DND-41 (cell line): ENCODE measurements around the gene UBE2K.

ENCODE experiments used
- ATAC-seq: fragments of 200-7000 bp; cut with Tn5 transposase; 3 replicates; pipeline ENCODE4 v1.9.1; 2021; ENCODE audit warnings: low read depth; ENCODE audit not compliant: insufficient read depth
- DNase-seq: peaks from one replicate; pipeline ENCODE4 v3.0.0-alpha.2; 2020
- H2AFZ ChIP-seq: 2 replicates; pipeline ENCODE4 v1.6.0; 2012; ENCODE audit warnings: low read depth, low read length
- H3K27ac ChIP-seq: 2 replicates; pipeline ENCODE4 v1.5.1; 2012; ENCODE audit warnings: low read length, inconsistent platforms
- H3K27me3 ChIP-seq: fragments of 200-600 bp; sonication (generic); 2 replicates; pipeline ENCODE4 v1.6.0; 2012; ENCODE audit warnings: low read length, mild to moderate bottlenecking, inconsistent platforms; ENCODE audit not compliant: insufficient read depth, poor library complexity
- H3K36me3 ChIP-seq: 2 replicates; pipeline ENCODE4 v1.5.1; 2012; ENCODE audit warnings: low read length, inconsistent platforms; ENCODE audit not compliant: insufficient read depth
- H3K4me1 ChIP-seq: 2 replicates; pipeline ENCODE4 v1.5.1; 2012; ENCODE audit warnings: mild to moderate bottlenecking, low read length; ENCODE audit not compliant: insufficient read depth
- H3K4me2 ChIP-seq: 2 replicates; pipeline ENCODE4 v1.6.0; 2012; ENCODE audit warnings: mild to moderate bottlenecking, moderate library complexity, low read length, inconsistent platforms; ENCODE audit not compliant: insufficient read depth
- H3K4me3 ChIP-seq, 2 experiments: fragments of 200-600 bp in 1 of 2; shearing (Covaris generic) in 1 of 2; 2 replicates each; pipeline ENCODE4 v1.5.1; 2012 to 2016; ENCODE audit warnings: inconsistent platforms in 2 of 2, low read length in 2 of 2, mild to moderate bottlenecking in 2 of 2, low read depth in 1 of 2, moderate library complexity in 1 of 2
- H3K79me2 ChIP-seq: 2 replicates; pipeline ENCODE4 v1.6.0; 2012; ENCODE audit warnings: low read length, inconsistent platforms; ENCODE audit not compliant: insufficient read depth
- H3K9ac ChIP-seq: 2 replicates; pipeline ENCODE4 v1.6.0; 2012; ENCODE audit warnings: low read depth, mild to moderate bottlenecking, inconsistent platforms, low read length, moderate library complexity
- H3K9me3 ChIP-seq: 2 replicates; pipeline ENCODE4 v1.5.1; 2012; ENCODE audit warnings: low read length, moderate library complexity, mild to moderate bottlenecking, inconsistent platforms; ENCODE audit not compliant: insufficient read depth, severe bottlenecking
- H4K20me1 ChIP-seq: 2 replicates; pipeline ENCODE4 v1.6.0; 2012; ENCODE audit warnings: low read length; ENCODE audit not compliant: insufficient read depth
- EZH2 ChIP-seq: IDR thresholded peaks from 3 replicates; pipeline ENCODE4 v1.6.1; 2012; ENCODE audit warnings: borderline replicate concordance, low read depth, mild to moderate bottlenecking, moderate library complexity, low read length, inconsistent platforms; ENCODE audit not compliant: severe bottlenecking
- TF ChIP-seq, protein P1 (sequence below): IDR thresholded peaks from 2 replicates; pipeline ENCODE4 v1.5.1; 2012; ENCODE audit warnings: borderline replicate concordance, low read length, moderate library complexity, mild to moderate bottlenecking; ENCODE audit not compliant: poor library complexity, severe bottlenecking; ENCODE audit errors: extremely low read depth

The UBE2K gene

DNA sequence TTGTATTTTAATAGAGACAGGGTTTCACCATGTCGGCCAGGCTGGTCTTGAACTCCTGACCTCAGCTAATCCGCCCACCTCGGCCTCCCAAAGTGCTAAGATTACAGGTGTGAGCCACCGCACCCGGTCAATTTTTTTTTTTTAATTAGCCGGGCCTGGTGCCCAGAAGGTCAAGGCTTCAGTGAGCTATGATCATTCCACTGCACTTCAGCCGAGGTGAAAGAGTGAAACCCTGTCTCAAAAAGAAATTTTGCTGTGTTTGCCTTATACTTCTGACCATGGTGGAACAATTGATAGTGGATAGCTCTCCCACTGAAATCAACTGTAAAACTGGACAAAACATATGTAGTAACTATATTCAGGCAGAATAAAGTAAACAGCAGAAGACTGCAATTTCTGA, 35.3 kb upstream of the UBE2K start:
- Histone ChIP-seq H3K4me2 (no peak overlapping the region), H3K4me1 (no peaks in the 10 kb centered on the region), H3K79me2 (no peaks in the 10 kb centered on the region), H3K36me3 (no peaks in the 10 kb centered on the region), H3K9ac (no peak overlapping the region), H3K27ac (no peak overlapping the region), H4K20me1 (no peaks in the 10 kb centered on the region), H2AFZ (no peak overlapping the region), H3K27me3 (no peaks in the 10 kb centered on the region), H3K9me3 (no peaks in the 10 kb centered on the region), H3K4me3 (no peak overlapping the region)
- DNase-seq = no peak
- no peak for ATAC-seq
- TF ChIP-seq EZH2 = no peak
- TF ChIP-seq, protein P1, sequence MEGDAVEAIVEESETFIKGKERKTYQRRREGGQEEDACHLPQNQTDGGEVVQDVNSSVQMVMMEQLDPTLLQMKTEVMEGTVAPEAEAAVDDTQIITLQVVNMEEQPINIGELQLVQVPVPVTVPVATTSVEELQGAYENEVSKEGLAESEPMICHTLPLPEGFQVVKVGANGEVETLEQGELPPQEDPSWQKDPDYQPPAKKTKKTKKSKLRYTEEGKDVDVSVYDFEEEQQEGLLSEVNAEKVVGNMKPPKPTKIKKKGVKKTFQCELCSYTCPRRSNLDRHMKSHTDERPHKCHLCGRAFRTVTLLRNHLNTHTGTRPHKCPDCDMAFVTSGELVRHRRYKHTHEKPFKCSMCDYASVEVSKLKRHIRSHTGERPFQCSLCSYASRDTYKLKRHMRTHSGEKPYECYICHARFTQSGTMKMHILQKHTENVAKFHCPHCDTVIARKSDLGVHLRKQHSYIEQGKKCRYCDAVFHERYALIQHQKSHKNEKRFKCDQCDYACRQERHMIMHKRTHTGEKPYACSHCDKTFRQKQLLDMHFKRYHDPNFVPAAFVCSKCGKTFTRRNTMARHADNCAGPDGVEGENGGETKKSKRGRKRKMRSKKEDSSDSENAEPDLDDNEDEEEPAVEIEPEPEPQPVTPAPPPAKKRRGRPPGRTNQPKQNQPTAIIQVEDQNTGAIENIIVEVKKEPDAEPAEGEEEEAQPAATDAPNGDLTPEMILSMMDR = no peak

DNA sequence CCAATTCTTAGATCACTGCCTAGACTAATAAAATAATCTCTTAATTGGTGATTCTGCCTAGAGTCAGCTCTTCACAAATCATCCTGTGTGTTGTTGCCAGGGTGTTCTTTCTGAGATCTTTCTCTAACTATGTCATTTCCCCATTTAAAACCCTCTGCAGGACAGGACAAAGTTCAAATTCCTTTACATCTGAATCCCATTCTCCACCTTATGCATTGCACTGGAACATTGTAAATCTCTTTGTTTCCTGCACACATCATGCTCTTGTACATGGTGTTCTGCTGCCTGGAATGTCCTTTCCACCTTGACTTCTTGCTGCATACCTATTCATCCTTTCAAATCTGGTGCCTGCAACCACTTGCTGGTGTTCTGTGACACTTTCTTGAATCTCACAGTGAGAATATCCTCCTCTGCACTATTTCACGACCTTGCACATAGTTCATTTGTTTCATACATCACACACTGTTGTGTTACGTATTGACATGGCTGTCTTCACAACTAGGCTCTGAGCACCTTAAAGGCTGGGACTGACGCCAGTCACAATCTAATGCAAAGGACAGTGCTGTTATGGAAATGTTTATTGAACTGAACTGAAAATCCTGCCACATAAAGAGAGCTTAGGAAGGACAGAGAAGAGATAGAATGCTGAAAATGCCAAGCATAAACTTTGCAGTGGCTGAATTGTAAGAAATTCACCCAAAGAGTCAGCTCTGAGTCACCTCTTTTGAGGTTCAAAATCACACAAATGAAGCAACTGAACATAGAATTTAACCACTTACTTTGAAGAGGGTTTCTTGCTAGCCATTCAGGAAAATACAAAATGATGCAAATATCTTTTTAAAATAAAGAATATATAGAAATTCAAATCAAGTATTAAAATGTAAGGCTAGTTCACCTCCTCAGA, 32.9 kb upstream of the UBE2K start:
- H3K27ac ChIP-seq = no peak overlapping the region
- H3K4me1 ChIP-seq = no peaks in the 10 kb centered on the region
- H3K9ac ChIP-seq = no peak overlapping the region
- ATAC-seq = no peak
- H3K27me3 ChIP-seq = no peaks in the 10 kb centered on the region
- no peaks in the 10 kb centered on the region for H4K20me1 ChIP-seq
- no peak overlapping the region for H3K4me3 ChIP-seq
- no peak overlapping the region for H2AFZ ChIP-seq
- H3K36me3 ChIP-seq = no peaks in the 10 kb centered on the region
- no peaks in the 10 kb centered on the region for H3K9me3 ChIP-seq
- no peak for TF ChIP-seq EZH2
- TF ChIP-seq, protein P1 = no peak
- no peak overlapping the region for H3K4me2 ChIP-seq
- no peaks in the 10 kb centered on the region for H3K79me2 ChIP-seq
- no peak for DNase-seq

DNA sequence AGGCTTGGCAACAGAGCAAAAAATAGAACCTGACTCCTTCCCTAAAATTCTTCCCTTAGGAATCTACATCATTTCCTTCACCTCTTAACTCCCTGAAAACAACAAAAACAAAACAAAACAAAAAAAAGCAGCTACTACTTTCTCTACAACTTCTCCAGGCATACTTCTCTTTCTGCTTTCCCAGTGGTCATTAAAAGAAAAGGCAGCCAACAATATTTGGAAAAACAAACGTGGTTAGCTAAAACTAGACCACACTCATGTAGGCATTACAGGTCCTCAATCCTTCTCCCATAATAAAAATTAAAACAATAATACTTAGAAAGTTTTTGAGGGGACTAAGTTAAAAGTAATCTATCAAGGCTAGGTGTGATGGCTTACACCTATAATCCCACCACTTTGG, 30.2 kb upstream of the UBE2K start:
- no peak for DNase-seq
- Histone ChIP-seq H3K36me3 (no peaks in the 10 kb centered on the region), H3K9me3 (no peaks in the 10 kb centered on the region), H3K27me3 (no peaks in the 10 kb centered on the region), H3K9ac (no peak overlapping the region), H3K27ac (no peak overlapping the region), H3K4me3 (no peak overlapping the region), H3K4me2 (no peak overlapping the region), H4K20me1 (no peaks in the 10 kb centered on the region), H2AFZ (no peak overlapping the region), H3K4me1 (no peaks in the 10 kb centered on the region), H3K79me2 (no peaks in the 10 kb centered on the region)
- TF ChIP-seq EZH2 = no peak
- TF ChIP-seq, protein P1 = no peak
- ATAC-seq = no peak
